Measurements from ENCODE around the gene WDR43. TPM values are rescaled to one million over a fixed set of nuclear protein-coding genes. Genes with fewer than 3 reads are reported as not detected.

WDR43 gene
- total RNA-seq, 4 donors from 2014 or later: 25.3 to 43.7 (median 30.4) TPM

DNA sequence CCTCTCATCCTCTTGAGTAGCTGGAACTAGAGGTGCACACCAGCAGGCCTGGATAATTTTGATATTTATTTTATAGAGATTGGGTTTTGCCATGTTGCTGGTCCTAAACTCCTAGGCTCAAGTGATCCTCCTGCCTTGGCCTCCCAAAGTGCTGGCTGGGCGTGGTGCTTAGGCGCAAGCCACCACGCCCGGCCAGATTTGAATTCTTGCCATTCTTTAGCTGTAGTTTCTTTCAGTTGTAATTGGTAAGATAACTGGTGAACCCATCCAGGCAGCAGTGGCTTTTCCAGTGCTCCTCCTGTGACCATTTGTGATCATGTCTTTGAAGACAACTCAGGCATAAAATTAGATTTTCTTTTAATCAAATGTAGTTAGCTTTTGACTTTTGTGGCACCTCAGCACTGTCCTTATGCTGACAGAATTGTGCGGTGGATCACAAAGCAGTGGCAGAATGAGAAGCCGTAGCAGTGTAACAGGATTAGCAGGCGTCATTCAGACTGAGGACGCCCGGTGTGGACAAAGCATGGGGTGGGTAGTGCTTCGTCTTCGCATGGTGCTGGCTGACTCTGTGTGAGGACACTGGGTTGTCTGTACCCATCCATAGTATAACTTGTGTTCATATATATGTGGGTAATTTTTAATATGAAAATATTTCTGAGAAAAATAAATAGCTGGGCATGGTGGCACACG lies 56.6 kb downstream of the WDR43 start:
- WGBS, 2 donors: 96% methylated on average over 12 of the region's 12 CpGs
- Histone ChIP-seq H3K9me3 (no peaks in the 10 kb centered on the region), H3K27ac (peak overlapping the region in 1 of 3 donors; percentile 46), H3K36me3 (peaks cover 19 to 32% of the 10 kb centered on the region in 2 donors), H3K27me3 (no peaks in the 10 kb centered on the region), H3K4me3 (replicated peaks in 1 of 3) (no peak overlapping the region), H3K4me1 (no peaks in the 10 kb centered on the region)
- DNase-seq: no peak
- intact Hi-C loops (cut with DNase I): loop anchor here (10.0 kb wide), 1 partner anchor 1124 kb away; no protein-coding TSS in a partner anchor
- TF ChIP-seq, protein P1, sequence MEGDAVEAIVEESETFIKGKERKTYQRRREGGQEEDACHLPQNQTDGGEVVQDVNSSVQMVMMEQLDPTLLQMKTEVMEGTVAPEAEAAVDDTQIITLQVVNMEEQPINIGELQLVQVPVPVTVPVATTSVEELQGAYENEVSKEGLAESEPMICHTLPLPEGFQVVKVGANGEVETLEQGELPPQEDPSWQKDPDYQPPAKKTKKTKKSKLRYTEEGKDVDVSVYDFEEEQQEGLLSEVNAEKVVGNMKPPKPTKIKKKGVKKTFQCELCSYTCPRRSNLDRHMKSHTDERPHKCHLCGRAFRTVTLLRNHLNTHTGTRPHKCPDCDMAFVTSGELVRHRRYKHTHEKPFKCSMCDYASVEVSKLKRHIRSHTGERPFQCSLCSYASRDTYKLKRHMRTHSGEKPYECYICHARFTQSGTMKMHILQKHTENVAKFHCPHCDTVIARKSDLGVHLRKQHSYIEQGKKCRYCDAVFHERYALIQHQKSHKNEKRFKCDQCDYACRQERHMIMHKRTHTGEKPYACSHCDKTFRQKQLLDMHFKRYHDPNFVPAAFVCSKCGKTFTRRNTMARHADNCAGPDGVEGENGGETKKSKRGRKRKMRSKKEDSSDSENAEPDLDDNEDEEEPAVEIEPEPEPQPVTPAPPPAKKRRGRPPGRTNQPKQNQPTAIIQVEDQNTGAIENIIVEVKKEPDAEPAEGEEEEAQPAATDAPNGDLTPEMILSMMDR (IDR thresholded peaks at IDR 0.05): no peak
- TF ChIP-seq POLR2A (IDR thresholded peaks at IDR 0.05): no peak

DNA sequence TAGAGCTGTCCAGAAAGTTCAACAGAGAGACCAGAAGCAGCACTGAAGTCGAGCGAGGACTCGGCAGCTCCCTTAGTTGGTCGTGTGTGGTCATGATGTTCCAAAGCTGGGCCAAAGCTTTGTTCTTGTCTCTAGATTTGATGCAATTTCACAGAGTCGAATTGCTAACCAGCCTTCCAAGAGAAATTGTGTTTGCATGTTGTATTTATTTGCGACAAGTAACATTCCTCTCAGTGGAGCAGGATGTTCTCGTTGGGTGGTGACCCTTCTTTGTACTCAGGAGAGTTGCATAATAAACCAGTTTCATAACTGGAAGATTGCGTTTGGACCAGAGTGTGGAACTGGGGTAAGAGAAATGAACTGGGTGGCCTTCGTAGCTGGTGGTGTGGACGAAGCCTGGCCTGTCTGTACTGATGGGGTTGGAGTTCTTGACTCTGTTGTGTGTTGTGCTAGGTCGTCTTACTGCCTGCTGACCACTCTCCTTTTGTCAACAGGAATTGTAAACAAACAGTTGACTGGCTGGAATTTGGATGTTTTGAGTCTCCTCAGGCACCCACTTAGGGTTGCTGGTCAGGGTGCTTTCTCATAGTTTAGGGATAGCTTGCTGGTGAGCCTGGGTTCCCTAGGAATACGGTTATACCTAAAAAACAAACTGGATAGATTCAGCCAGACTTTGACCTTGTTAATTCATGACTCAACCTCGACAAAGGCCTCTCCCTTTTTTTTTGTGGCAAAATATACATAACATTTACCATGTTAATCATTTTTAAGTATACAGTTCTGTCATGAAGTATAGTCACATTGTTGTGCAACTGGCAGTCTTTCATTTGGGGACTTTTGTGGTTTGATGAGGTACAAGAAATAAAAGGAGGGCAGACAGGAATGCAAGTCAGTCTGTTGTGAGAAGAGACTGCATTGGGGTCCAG lies 57.7 kb downstream of the WDR43 start:
- Histone ChIP-seq H3K27me3 (no peaks in the 10 kb centered on the region), H3K36me3 (peaks cover 10 to 21% of the 10 kb centered on the region in 2 donors), H3K4me1 (no peaks in the 10 kb centered on the region), H3K4me3 (replicated peaks in 1 of 3) (no peak overlapping the region), H3K27ac (peak overlapping the region in 2 of 3 donors; percentile 15 to 46), H3K9me3 (no peaks in the 10 kb centered on the region)
- TF ChIP-seq, protein P1 (IDR thresholded peaks at IDR 0.05): no peak
- TF ChIP-seq POLR2A (IDR thresholded peaks at IDR 0.05): no peak
- 73% methylated on average over 13 of the region's 13 CpGs for WGBS, 2 donors
- intact Hi-C loops (cut with DNase I): loop anchor here (10.0 kb wide), 1 partner anchor 1123 kb away; no protein-coding TSS in a partner anchor
- DNase-seq: no peak

DNA sequence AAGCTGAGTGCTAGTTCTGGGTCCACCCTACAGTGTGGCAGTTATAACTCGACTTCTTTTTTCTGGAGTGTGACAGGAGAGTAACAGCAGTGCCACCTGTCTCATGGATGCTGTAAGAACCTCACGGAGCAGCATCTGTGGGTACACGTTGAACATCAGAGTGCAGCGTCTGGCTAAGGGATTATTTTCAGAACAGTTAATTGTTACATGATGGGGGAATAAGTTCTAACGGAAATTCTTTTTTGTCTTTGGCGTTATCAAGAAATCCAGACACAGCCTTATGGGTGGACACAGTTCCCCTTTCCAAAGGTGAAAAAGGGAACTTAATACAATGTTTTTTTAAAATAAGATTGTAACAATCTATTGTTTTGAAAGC lies 58.4 kb downstream of the WDR43 start:
- intact Hi-C loops (cut with DNase I): loop anchor here (10.0 kb wide), 1 partner anchor 1122 kb away; no protein-coding TSS in a partner anchor
- no peaks in the 10 kb centered on the region for H3K27me3 ChIP-seq
- peaks cover 10 to 19% of the 10 kb centered on the region in 2 donors for H3K36me3 ChIP-seq
- no peak overlapping the region for H3K27ac ChIP-seq
- no peaks in the 10 kb centered on the region for H3K4me1 ChIP-seq
- WGBS, 2 donors: 48 to 56% methylated on average over 6 of the region's 6 CpGs
- H3K4me3 ChIP-seq (replicated peaks in 1 of 3): no peak overlapping the region
- no peak for DNase-seq
- H3K9me3 ChIP-seq: no peaks in the 10 kb centered on the region
- TF ChIP-seq, protein P1 (IDR thresholded peaks at IDR 0.05): no peak
- TF ChIP-seq POLR2A (IDR thresholded peaks at IDR 0.05): no peak

DNA sequence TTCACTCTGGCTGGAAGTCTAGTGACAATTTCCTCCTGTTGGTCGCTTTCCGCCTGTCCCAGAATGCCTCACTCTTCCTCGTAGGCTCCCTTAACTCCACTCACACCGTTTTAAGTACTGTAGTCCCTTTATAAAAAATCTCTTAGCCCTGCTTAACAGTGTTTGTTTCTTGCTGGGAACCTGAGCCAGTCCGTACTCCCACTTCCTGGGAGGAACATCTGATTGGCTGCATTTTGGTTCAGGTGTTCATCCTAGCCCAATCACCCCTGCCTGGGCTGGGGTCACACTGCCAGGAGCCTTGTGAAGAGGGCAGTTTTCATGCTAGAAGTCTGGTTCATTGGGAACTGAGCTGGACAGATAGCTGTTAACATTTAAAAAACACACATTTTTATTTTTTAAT lies 61.0 kb downstream of the WDR43 start:
- no peak overlapping the region for H3K27ac ChIP-seq
- H3K27me3 ChIP-seq: no peaks in the 10 kb centered on the region
- TF ChIP-seq, protein P1 (IDR thresholded peaks at IDR 0.05): no peak
- TF ChIP-seq POLR2A (IDR thresholded peaks at IDR 0.05): no peak
- H3K9me3 ChIP-seq: no peaks in the 10 kb centered on the region
- no peak for DNase-seq
- WGBS, 2 donors: 43 to 45% methylated on average over 5 of the region's 5 CpGs
- H3K36me3 ChIP-seq: no peaks in the 10 kb centered on the region
- intact Hi-C loops (cut with DNase I): loop anchor here (10.0 kb wide), 1 partner anchor 1119 kb away; no protein-coding TSS in a partner anchor
- H3K4me3 ChIP-seq (replicated peaks in 1 of 3): no peak overlapping the region
- peaks cover 0 to 3% of the 10 kb centered on the region in 2 donors for H3K4me1 ChIP-seq

Measured in thyroid gland (tissue), 4 donors.